Measurements from ENCODE around the gene MIER2.

GRCh38 chr19:391207-391557 is 46.6 kb upstream of the MIER2 start:
- TF ChIP-seq POLR2AphosphoS5 (IDR thresholded peaks at IDR 0.05) (no peak), CTCF (IDR thresholded peaks at IDR 0.05) (no peak)

Measured in sigmoid colon (tissue), 4 donors.